GM19025 (cell line): ENCODE results near the gene CD109.
"Not testable (repeated sequence)": the region's sequence is repeated elsewhere in the genome, so short reads cannot be mapped to it uniquely, and the experiment has no call there.

Experiments
- ATAC-seq: cut with Tn5 transposase; IDR thresholded peaks from one replicate; pipeline ENCODE4 v1.9.1; 2021; ENCODE audit warnings: mild to moderate bottlenecking, low read depth, moderate library complexity; ENCODE audit not compliant: unreplicated experiment

The CD109 gene

DNA sequence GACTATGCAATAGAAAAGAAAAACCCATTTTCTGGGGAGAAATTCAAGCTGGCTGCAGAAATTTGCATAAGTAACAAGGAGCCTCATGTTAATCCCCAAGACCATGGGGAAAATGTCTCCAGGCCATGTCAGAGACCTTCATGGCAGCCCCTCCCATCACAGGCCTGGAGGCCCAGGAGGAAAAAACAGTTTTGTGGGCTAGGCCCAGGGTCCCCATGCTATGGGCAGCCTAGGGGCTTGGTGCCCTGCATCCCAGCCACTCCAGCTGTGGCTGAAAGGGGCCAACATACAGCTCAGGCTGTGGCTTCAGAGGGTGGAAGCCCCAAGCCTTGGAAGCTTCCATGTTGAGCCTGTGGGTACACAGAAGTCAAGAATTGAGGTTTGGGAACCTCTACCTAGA lies 148.7 kb downstream of the CD109 start:
- not testable (repeated sequence) for ATAC-seq

DNA sequence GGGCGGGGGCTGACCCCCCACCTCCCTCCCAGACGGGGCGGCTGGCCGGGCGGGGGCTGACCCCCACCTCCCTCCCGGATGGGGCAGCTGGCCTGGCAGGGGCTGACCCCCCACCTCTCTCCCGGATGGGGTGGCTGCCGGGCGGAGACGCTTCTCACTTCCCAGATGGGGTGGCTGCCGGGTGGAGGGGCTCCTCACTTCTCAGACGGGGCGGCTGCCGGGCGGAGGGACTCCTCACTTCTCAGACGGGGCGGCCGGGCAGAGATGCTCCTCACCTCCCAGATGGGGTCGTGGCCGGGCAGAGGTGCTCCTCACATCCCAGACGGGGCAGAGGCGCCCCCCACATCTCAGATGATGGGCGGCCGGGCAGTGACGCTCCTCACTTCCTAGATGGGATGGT lies 155.0 kb downstream of the CD109 start:
- ATAC-seq, result not testable (repeated sequence)

DNA sequence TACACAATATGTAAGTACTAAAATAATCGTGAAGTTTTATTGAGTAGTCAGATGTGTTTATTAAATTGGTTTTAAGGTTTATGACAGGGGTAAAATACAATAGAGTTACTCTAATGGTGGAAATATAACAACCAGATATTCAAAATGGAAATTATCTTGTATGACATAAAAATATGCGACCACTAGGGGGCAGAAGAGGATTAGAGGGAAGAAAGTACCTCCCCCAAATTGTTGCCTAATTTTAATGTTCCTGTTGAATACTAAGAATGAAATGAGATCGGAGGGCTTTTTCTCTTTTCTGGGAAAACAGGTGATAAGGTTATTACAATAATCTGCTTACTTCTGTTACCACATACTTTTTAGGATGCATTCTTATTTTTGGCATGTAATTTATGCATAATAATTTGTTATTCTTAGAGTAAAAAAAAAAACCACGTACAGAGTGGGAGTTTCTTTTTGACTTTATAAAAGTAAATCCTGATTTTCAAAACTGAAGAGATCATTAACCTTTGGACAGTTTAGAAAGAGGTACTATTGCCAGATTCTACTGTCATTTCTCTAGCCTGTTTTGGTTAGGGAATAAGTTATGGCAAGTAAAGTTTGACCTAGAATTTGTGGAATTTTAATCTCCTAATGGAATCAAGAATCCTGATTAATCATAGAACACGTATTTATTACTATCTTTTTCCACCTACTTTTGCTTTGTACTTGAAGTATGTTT lies 159.2 kb downstream of the CD109 start:
- ATAC-seq, result no peak

DNA sequence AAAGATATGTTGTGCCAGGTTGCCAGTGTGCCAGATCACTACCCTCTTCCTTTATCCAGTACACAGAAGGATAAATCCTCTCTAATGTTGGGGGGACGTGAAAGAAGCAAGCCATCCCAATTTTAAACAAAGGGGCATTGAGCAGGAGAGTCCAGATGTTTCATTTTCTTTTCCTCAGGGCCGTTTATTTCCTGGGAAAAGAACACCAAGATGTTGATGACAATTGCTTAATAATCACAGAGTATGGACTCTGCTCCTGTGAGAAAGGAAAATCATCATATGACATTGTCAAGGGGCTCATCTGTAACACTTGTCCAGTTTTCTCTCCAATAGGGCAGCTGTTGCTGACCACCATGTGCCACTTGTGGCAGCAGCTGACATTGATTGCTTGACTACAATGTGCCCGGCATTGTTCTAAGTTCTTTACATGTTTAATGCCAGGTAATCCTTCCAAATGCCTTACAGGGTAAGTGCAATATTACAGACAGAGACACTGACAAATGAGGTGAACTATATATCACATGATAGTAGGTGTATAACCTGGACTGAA lies 161.4 kb downstream of the CD109 start:
- ATAC-seq, result no peak

DNA sequence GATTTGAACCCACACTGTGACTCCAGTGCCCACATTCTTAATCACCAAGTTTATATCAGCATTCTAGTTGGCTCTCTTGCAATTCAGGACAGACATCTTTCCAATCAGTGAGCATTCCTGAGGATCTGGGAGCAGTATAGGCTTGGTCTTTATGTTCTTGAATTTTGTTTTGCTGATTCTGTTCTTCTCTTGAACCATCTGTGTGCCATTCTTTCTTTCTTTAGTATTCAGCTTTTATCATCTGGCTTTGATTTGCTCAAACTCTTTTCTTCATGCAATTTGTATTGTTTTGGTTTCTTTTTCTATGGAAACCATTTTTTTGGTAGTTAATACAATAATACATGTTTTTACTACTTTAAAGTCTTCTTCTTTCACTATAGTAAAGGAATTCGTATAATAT lies 162.4 kb downstream of the CD109 start:
- no peak for ATAC-seq

DNA sequence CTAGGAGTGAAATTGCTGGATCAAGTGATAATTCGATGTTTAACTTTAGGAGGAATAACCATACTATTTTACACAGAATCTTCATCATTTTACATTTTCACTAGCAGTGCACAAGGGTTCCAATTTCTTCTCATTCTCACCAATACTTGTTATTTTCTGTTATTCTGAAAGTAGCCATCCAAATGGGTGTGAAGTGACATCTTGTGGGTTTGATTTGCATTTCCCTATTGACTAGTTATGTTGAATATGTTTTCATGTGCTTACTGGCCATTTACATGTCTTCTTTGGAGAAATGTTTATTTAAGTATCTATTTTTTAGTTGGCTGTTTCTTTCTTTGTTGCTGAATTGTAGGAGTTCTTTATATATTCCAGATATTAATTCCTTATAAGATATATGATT lies 164.3 kb downstream of the CD109 start:
- ATAC-seq, result no peak

DNA sequence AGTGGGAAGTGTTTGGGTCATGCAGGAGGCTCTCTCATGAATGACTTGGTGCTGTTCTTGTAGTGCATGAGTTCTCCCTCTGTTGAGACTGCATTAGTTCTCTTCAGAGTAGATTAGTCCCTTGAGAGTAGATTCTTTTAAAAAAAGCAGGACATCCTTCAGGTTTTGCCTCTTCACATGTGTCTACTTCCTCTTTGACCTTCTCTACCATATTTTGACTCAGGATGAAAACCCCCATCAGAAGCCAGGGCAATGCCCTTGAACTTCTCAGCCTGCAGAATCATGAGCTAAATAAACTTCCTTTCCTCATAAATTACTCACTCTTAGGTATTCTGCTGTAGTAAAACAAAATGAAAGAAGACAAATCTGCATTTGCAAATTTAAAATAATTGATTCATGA lies 170.3 kb downstream of the CD109 start:
- ATAC-seq, result no peak

DNA sequence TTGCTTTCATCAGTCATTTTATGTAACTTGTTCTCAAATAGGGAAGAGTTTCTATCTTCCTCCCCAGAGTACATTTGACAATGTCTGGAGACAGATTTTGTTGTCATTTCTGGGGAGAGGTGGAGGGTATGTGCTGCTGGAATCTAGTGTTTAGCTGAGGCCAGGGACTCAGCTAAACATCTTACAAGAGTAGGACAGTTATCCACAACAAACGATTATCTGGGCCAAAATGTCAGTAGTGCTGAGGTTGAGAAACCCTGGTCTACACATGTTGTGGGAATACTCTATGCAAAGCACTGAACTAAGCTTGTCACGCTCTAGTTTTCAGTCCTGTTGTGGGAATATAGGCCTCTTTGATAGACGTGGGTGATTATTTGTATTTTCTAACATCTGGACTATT lies 171.4 kb downstream of the CD109 start:
- no peak for ATAC-seq

DNA sequence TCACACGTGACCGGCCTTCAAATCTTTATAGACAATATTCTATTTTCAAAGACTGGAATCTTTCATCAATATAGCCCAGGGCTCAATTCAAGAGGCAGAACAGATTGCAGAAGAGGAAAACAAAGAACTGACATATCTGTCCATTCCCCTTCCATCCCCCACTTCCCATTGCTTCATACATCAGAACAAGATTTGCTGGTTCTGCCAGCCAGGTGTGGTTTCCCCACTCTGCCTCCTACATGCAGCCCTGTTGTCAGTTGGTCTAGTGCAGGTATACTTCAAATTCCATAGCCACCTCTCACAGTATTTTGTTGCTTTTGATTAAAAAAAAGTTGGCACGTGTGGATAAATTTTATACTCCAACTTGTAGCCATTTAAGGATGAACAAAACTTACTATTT lies 174.9 kb downstream of the CD109 start:
- ATAC-seq, result no peak

DNA sequence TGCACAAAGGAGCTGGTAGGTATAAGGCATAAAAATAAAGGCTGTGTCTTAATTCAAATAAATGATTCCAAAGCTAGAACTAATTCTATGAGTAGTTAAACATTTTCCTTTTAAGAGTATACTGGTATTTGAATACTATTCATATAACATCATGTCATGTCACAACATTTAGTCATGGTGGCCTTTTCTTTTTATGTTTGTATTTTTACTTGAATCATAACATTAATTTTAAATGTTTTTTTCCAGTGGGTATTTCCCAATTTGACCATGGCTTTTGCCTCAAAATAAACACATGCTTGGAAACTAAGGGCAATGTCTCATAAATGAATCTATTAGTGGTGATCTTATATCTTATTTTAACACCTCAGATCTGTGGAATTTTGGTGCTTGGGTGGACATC lies 177.1 kb downstream of the CD109 start:
- no peak for ATAC-seq
